ENCODE data around the gene TMEM212. TPM values are rescaled to one million over a fixed set of nuclear protein-coding genes. Genes with fewer than 3 reads are reported as not detected.

The TMEM212 gene
- total and polyA plus RNA-seq, 9 of the 15 experiments (the other 6 are each of a cell fraction or from before 2014, with no cell fraction given) = not detected

GRCh38 chr3:171813897-171814460 is 29.2 kb upstream of the TMEM212 start (continued):
- TF ChIP-seq UBTF (IDR thresholded peaks at IDR 0.05; ENCODE audit: borderline replicate concordance in 1 of 2, low read depth in 2 of 2, low read length in 2 of 2) (no peak), HLTF (IDR thresholded peaks at IDR 0.05) (no peak), YBX1 (IDR thresholded peaks at IDR 0.05) (no peak), ZNF592 (IDR thresholded peaks at IDR 0.05) (peak; percentile 94), ARID2 (IDR thresholded peaks at IDR 0.05) (no peak), MITF (IDR thresholded peaks at IDR 0.05) (peak; percentile 86), XRCC4 (IDR thresholded peaks at IDR 0.05; ENCODE audit: extremely low read depth, insufficient read depth, insufficient read length) (no peak), ATF4 (CRISPR knock-in tag; IDR thresholded peaks at IDR 0.05) (peak; percentile 91), ZNF589 (CRISPR knock-in tag; IDR thresholded peaks at IDR 0.05; ENCODE audit: low read depth) (peak; percentile 79), MAFG (tag; conservative IDR thresholded peaks at IDR 0.05) (peak; percentile 28; the same call in 1 of the 2 replicates), MNT (conservative IDR thresholded peaks at IDR 0.05) (peak in 1 of 2 experiments; percentile 17; a peak in 2 of 4 replicates), BRCA1 (IDR thresholded peaks at IDR 0.05) (no peak), BRCA1 (CRISPR knock-in tag; IDR thresholded peaks at IDR 0.05) (no peak), SMAD4 (CRISPR knock-in tag; conservative IDR thresholded peaks at IDR 0.05) (peak; percentile 91), ZNF277 (CRISPR knock-in tag; IDR thresholded peaks at IDR 0.05; ENCODE audit: borderline replicate concordance) (no peak), PHB (CRISPR knock-in tag; IDR thresholded peaks at IDR 0.05) (no peak)
